IMR-90 (cell line): ENCODE measurements around the gene MAPK11. TPM values are rescaled to one million over a fixed set of nuclear protein-coding genes. Genes with fewer than 3 reads are reported as not detected.

Experiments
- ATAC-seq: fragments of 200-7000 bp; cut with Tn5 transposase; 2 replicates; pipeline ENCODE4 v1.9.1; 2020; ENCODE audit warnings: low read depth, mild to moderate bottlenecking, moderate library complexity
- BruUV-seq: library from RNA; stranded (reverse); fragments of 400-500 nt; replicated peaks from 2 replicates; lab custom pipeline; 2021; lab: Mats Ljungman, UMichigan
- CTCF ChIA-PET: fragments of 300-600 bp; formaldehyde crosslinking; extraction: SDS; loops from one replicate; lab custom pipeline; 2021; ENCODE audit warnings: antibody characterized with exemption; lab: Yijun Ruan, JAX
- POLR2A ChIA-PET: fragments of 300-600 bp; sonication (Branson Sonifier 250); formaldehyde crosslinking; loops from one replicate; lab custom pipeline; 2022; ENCODE audit warnings: antibody characterized with exemption; ENCODE audit not compliant: unreplicated experiment; lab: Charles Lee
- DNase-seq: peaks from one replicate; pipeline ENCODE4 v3.0.0; 2013
- H2AFZ ChIP-seq: replicated peaks from 2 replicates; pipeline ENCODE3; 2013; ENCODE audit warnings: low read length, mild to moderate bottlenecking; ENCODE audit not compliant: poor library complexity
- H2AK5ac ChIP-seq: 2 replicates; pipeline ENCODE4 v1.6.1; 2013; ENCODE audit warnings: low read depth, low read length, inconsistent platforms
- H2AK9ac ChIP-seq: replicated peaks from 2 replicates; pipeline ENCODE3; 2013; ENCODE audit warnings: mild to moderate bottlenecking, low read depth, low read length, moderate library complexity; ENCODE audit not compliant: poor library complexity
- H2BK120ac ChIP-seq: 2 replicates; pipeline ENCODE4 v1.6.1; 2013; ENCODE audit warnings: low read depth, low read length, inconsistent platforms
- H2BK15ac ChIP-seq: 3 replicates; pipeline ENCODE4 v1.6.1; 2013; ENCODE audit warnings: low read depth, low read length, inconsistent platforms
- H2BK20ac ChIP-seq: 2 replicates; pipeline ENCODE4 v1.6.1; 2013; ENCODE audit warnings: low read depth, mild to moderate bottlenecking, inconsistent platforms, low read length, moderate library complexity
- H2BK5ac ChIP-seq: 2 replicates; pipeline ENCODE4 v1.6.1; 2013; ENCODE audit warnings: mild to moderate bottlenecking, low read depth, low read length, inconsistent platforms; ENCODE audit not compliant: poor library complexity, severe bottlenecking
- H3K14ac ChIP-seq: replicated peaks from 2 replicates; pipeline ENCODE4 v1.6.1; 2013; ENCODE audit warnings: low read depth, low read length, inconsistent platforms
- H3K18ac ChIP-seq: 2 replicates; pipeline ENCODE4 v1.6.1; 2013; ENCODE audit warnings: low read depth, low read length, control low read depth
- H3K23ac ChIP-seq: 2 replicates; pipeline ENCODE4 v1.6.1; 2013; ENCODE audit warnings: low read depth, low read length, inconsistent platforms
- H3K27ac ChIP-seq: 2 replicates; pipeline ENCODE4 v1.5.1; 2013; ENCODE audit warnings: mild to moderate bottlenecking, control low read depth, low read length; ENCODE audit not compliant: insufficient read depth
- H3K27me3 ChIP-seq: 2 replicates; pipeline ENCODE4 v1.6.1; 2013; ENCODE audit warnings: low read length; ENCODE audit not compliant: control insufficient read depth, insufficient read depth
- H3K36me3 ChIP-seq: 2 replicates; pipeline ENCODE4 v1.6.1; 2013; ENCODE audit warnings: low read length, mixed read lengths; ENCODE audit not compliant: control insufficient read depth, insufficient read depth
- H3K4ac ChIP-seq: 2 replicates; pipeline ENCODE4 v1.6.1; 2013; ENCODE audit warnings: low read depth, low read length, inconsistent platforms
- H3K4me1 ChIP-seq: 2 replicates; pipeline ENCODE4 v1.6.1; 2013; ENCODE audit warnings: low read length, mixed read lengths; ENCODE audit not compliant: control insufficient read depth, insufficient read depth
- H3K4me2 ChIP-seq: 2 replicates; pipeline ENCODE4 v1.6.1; 2013; ENCODE audit warnings: low read depth, mild to moderate bottlenecking, control low read depth, low read length, moderate library complexity
- H3K4me3 ChIP-seq: 2 replicates; pipeline ENCODE4 v1.5.1; 2013; ENCODE audit warnings: low read depth, mild to moderate bottlenecking, control low read depth, low read length, moderate library complexity; ENCODE audit not compliant: insufficient read depth
- H3K56ac ChIP-seq: 2 replicates; pipeline ENCODE4 v1.6.1; 2013; ENCODE audit warnings: low read length, inconsistent platforms; ENCODE audit not compliant: insufficient read depth; ENCODE audit errors: extremely low read depth
- H3K79me1 ChIP-seq, 2 experiments: 2 replicates each; pipeline ENCODE4 v1.6.1; 2013; ENCODE audit warnings: low read length in 2 of 2, inconsistent platforms in 1 of 2, low read depth in 1 of 2
- H3K9ac ChIP-seq: 2 replicates; pipeline ENCODE4 v1.6.1; 2013; ENCODE audit warnings: low read depth, low read length, control low read depth
- H3K9me1 ChIP-seq: 2 replicates; pipeline ENCODE4 v1.6.1; 2013; ENCODE audit warnings: low read length, inconsistent platforms; ENCODE audit not compliant: insufficient read depth
- H3K9me3 ChIP-seq: 2 replicates; pipeline ENCODE4 v1.6.1; 2013; ENCODE audit warnings: low read length; ENCODE audit not compliant: control insufficient read depth, insufficient read depth
- H4K20me1 ChIP-seq: 2 replicates; pipeline ENCODE4 v1.6.1; 2013; ENCODE audit warnings: low read length, inconsistent platforms; ENCODE audit not compliant: insufficient read depth
- H4K5ac ChIP-seq: 2 replicates; pipeline ENCODE4 v1.6.1; 2013; ENCODE audit warnings: mild to moderate bottlenecking, low read depth, low read length, control low read depth
- H4K8ac ChIP-seq, 2 experiments: 2 replicates each; pipeline ENCODE4 v1.6.1; 2013; ENCODE audit warnings: low read depth in 2 of 2, low read length in 2 of 2, control low read depth in 1 of 2, inconsistent platforms in 1 of 2
- H4K91ac ChIP-seq: 2 replicates; pipeline ENCODE4 v1.6.1; 2013; ENCODE audit warnings: low read depth, low read length, inconsistent platforms; ENCODE audit not compliant: insufficient read depth
- CEBPB ChIP-seq: IDR thresholded peaks from 2 replicates; pipeline ENCODE4 v1.6.1; 2012; ENCODE audit warnings: low read depth, low read length, improper control_type of control experiment
- CHD1 ChIP-seq: IDR thresholded peaks from 2 replicates; pipeline ENCODE4 v1.6.1; 2012; ENCODE audit warnings: low read depth, low read length, improper control_type of control experiment
- MAZ ChIP-seq: IDR thresholded peaks from 2 replicates; pipeline ENCODE4 v1.6.1; 2012; ENCODE audit warnings: low read depth, mild to moderate bottlenecking, low read length, improper control_type of control experiment, moderate library complexity, borderline replicate concordance
- MXI1 ChIP-seq: IDR thresholded peaks from 2 replicates; pipeline ENCODE4 v1.6.1; 2012; ENCODE audit warnings: low read depth, mild to moderate bottlenecking, low read length, moderate library complexity, borderline replicate concordance
- RCOR1 ChIP-seq: IDR thresholded peaks from 2 replicates; pipeline ENCODE4 v1.6.1; 2012; ENCODE audit warnings: mild to moderate bottlenecking, low read length, improper control_type of control experiment; ENCODE audit not compliant: insufficient replicate concordance
- RFX5 ChIP-seq: IDR thresholded peaks from 2 replicates; pipeline ENCODE4 v1.8.0; 2012; ENCODE audit warnings: low read depth, mild to moderate bottlenecking, low read length, moderate library complexity
- SMC3 ChIP-seq: fragments of 150-350 bp; IDR thresholded peaks from 2 replicates; pipeline ENCODE4 v1.6.1; 2016; ENCODE audit warnings: low read depth, mild to moderate bottlenecking, antibody characterized with exemption, low read length, moderate library complexity
- USF2 ChIP-seq: fragments of 150-350 bp; IDR thresholded peaks from 2 replicates; pipeline ENCODE4 v1.6.1; 2017; ENCODE audit warnings: mild to moderate bottlenecking, antibody characterized with exemption, low read length, low read depth
- WGBS, 2 experiments: methylation state at CpG; one replicate each; pipeline versions ENCODE4 v1.1.5 to v1.1.7; 2013; ENCODE audit warnings: missing lambda C conversion rate in 2 of 2; ENCODE audit not compliant: insufficient read length in 1 of 2; ENCODE audit errors: extremely low coverage in 2 of 2; 5-methylcytosine and 5-hydroxymethylcytosine counted together
- dilution Hi-C: fragments of 300-500 bp; cut with HindIII; formaldehyde crosslinking; loops from one replicate; pipeline ENCODE4 v1.14.3; 2018; ENCODE audit warnings: low sequenced_read_pairs; ENCODE audit not compliant: unreplicated experiment
- in situ Hi-C: fragments of 300-500 bp; cut with MboI; formaldehyde crosslinking; loops from 3 replicates; pipeline ENCODE4 v1.14.3; 2019; ENCODE audit warnings: low sequenced_read_pairs, inconsistent platforms, mixed read lengths
- intact Hi-C: fragments of 100-400 bp; cut with micrococcal nuclease; formaldehyde crosslinking; loops from 2 replicates; pipeline ENCODE4 v1.10.0; 2022
- polyA plus RNA-seq, 3 experiments: library from polyadenylated mRNA; depleted of rRNA; stranded (reverse); fragments of >200 nt; gene quantifications; 2 replicates each; pipeline ENCODE4 v1.2.3, GENCODE V29; 2012; ENCODE audit warnings: low replicate concordance in 1 of 3
- total RNA-seq: library from RNA; depleted of rRNA; stranded (reverse); fragments of >200 nt; gene quantifications from 2 replicates; pipeline ENCODE4 v1.2.3, GENCODE V29; 2012

MAPK11 gene
- total and polyA plus RNA-seq, 2 of the 4 experiments (the other 2 are of a cell fraction) = 8.1 to 14.4 TPM

GRCh38 chr22:50226875-50227165 is 43.4 kb downstream of the MAPK11 start:
- Histone ChIP-seq H3K18ac (no peak overlapping the region), H4K5ac (no peak overlapping the region), H2BK120ac (no peak overlapping the region), H3K9me3 (no peaks in the 10 kb centered on the region), H3K4me1 (no peaks in the 10 kb centered on the region), H3K36me3 (peaks cover 55% of the 10 kb centered on the region), H3K14ac (no peak overlapping the region), H4K91ac (no peak overlapping the region), H3K27ac (no peak overlapping the region), H3K4me2 (no peak overlapping the region), H4K8ac (no peak overlapping the region), H3K27me3 (no peaks in the 10 kb centered on the region), H3K79me1 (peaks cover 0 to 18% of the 10 kb centered on the region in 2 experiments; a peak in 1 of 4 replicates), H2BK20ac (no peak overlapping the region), H3K23ac (no peak overlapping the region), H3K4me3 (no peak overlapping the region), H2AK9ac (no peak overlapping the region), H2BK15ac (no peak overlapping the region), H3K56ac (no peak overlapping the region), H2AFZ (no peak overlapping the region), H3K9ac (no peak overlapping the region), H3K9me1 (peaks cover 3% of the 10 kb centered on the region; the same call in 1 of the 2 replicates), H3K4ac (no peak overlapping the region), H2BK5ac (no peak overlapping the region), H4K20me1 (no peaks in the 10 kb centered on the region; the same call in 1 of the 2 replicates), H2AK5ac (no peak overlapping the region)
- ATAC-seq (no peak), DNase-seq (no peak)
- WGBS, 2 experiments = 91% methylated on average over 10 of the region's 18 CpGs; no CpG with 5 or more reads in 1 of the 2 experiments
- POLR2A ChIA-PET = no interaction called here
- intact Hi-C loops = no loop called here
- in situ Hi-C loops = no loop called here
- TF ChIP-seq MXI1 = no peak
- no peak for TF ChIP-seq SMC3
- no peak for TF ChIP-seq CHD1
- no peak for TF ChIP-seq RCOR1
- no peak for TF ChIP-seq MAZ
- no peak for TF ChIP-seq CEBPB
- no peak for TF ChIP-seq USF2
- TF ChIP-seq RFX5 = no peak
- CTCF ChIA-PET = no interaction called here
- dilution Hi-C loops = no loop called here
- no TSS peak for BruUV-seq
